ENCODE measurements around the gene LCNL1. TPM values are rescaled to one million over a fixed set of nuclear protein-coding genes. Genes with fewer than 3 reads are reported as not detected.
"Not testable (repeated sequence)": the region's sequence is repeated elsewhere in the genome, so short reads cannot be mapped to it uniquely, and the experiment has no call there.

Gene LCNL1
- polyA plus RNA-seq, 3 donors from 2014 or later, result not detected

DNA sequence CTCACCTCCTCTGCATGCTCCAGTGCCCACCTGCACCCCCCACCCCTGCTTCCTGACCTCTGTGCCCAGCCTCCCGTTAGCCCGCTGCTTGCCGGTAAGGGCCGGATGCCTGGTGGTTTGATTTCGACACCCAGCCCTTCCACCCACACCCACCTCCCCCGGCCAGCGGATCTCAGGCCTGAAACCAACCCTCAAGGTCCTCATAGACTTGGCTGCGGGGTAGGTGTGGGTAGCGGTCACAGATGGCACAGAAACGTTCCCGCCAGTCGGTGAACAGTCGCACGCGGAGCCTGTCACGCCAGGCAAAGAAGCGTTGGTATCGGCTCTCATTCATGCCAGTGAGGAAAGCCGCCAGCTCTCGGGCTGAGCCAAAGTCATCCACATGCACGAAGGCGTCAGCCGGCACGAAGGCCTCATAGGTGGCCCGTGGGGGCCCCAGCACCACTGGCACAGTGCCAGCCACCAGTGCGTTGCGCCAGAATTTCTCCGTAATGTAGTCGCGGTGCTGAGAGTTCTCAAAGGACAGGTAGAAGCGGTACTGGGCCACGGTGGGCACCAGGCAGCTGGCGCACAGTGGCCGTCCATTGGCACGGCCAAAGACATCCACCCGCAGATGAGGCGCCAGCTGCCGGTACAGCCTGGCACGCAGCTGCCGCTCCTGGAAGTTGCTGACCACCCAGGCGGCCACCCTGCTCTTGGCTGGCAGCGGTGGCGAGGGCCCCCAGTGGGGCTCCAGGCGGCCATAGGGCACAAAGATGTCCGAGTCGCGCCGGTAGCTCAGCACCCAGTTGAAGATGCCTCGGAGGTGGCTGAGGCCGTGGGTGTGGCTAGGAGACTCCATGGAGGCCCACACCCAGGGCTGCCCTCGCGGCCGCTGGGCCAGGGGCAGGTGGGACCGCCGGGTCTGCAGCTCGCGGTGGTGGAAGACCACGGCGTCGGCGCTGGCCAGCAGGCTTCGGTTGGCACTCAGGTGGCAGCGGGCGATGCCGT lies 48.0 kb downstream of the LCNL1 start:
- no peaks in the 10 kb centered on the region for H3K9me3 Mint-ChIP-seq
- peak overlapping the region; percentile 88 to 91 (median 88) for H3K4me3 Mint-ChIP-seq
- H3K36me3 Mint-ChIP-seq, result no peaks in the 10 kb centered on the region
- peak overlapping the region; percentile 89 to 98 (median 94) for H3K27ac Mint-ChIP-seq
- peaks cover 8 to 25% (median 16%) of the 10 kb centered on the region in 3 donors for H3K27me3 Mint-ChIP-seq (ENCODE audit: low read depth in 3 of 3)
- peak; percentile 83 to 84 (median 83) for DNase-seq
- H3K4me1 Mint-ChIP-seq, result peaks cover 68% of the 10 kb centered on the region in 2 donors

DNA sequence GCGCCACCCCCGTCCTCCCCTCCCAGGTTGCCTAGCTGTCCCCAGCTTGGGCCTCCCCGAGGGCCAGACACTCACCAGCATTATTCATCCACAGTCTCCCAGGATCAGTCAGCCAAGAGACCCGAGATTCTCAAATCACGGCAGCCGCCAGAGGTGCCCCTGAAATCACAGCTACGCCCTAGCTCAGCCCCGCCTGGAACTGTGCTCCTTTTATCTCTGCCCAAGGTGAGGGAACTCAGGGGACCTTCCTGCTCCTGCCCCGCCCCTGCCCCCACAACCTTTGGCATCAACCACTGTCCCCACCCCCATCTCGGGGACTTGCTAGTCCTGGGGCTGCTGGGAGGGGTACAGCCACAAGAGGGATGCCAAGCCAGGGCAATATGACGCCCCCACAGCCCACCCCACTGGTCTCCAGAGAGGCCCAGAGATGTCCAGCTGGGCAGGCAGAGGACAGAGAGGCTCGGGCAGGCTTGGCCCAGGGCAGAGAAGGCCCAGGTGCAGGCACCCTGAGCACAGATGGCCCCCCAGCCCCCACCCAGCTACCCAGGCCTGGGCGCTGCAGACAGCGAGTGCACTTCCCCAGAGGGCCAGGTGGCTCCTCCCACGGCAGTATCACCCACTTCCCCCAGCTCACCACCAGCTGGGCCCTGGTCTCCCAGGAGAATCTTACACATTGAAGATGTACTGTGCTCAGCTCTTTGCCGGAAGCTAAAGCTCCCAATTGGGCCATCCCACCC lies 49.3 kb downstream of the LCNL1 start, which contains the start of gene FUT7:
Gene FUT7 (minus strand): TSS at position 185 of the 737 bp plus-strand sequence. CDS start 97 bp downstream, at position 88.
- DNase-seq, result peak in 1 of 3 donors; percentile 39

DNA sequence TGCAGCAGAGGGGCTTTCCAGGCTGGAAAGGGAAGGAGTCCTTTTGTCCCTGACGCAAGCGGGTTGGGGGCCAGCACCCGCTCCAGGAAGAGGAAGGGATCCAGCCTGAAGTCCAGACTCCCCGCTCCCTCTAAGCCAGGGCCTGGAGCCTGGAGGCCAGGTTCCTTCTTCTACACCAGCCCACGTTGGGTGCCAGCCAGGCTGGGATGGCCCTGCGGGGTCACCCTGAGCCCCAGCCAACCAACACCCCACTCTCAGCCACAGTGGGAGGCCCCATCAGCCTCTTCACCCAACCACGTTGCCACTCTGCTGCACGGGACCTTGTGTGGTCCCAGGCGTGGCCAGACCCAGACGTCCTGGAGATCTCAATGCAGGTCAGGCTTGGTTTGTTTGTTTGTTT lies 50.1 kb downstream of the LCNL1 start:
- H3K36me3 Mint-ChIP-seq, result no peaks in the 10 kb centered on the region
- no peaks in the 10 kb centered on the region for H3K9me3 Mint-ChIP-seq
- peak overlapping the region; percentile 79 to 91 (median 85) for H3K4me3 Mint-ChIP-seq
- peaks cover 8 to 26% (median 13%) of the 10 kb centered on the region in 3 donors for H3K27me3 Mint-ChIP-seq (ENCODE audit: low read depth in 3 of 3)
- peak; percentile 41 to 59 (median 55) for DNase-seq
- H3K4me1 Mint-ChIP-seq, result peaks cover 54 to 57% of the 10 kb centered on the region in 2 donors
- H3K27ac Mint-ChIP-seq, result peak overlapping the region; percentile 69 to 93 (median 88)

More for the DNA sequence above, 49.3 kb downstream of the LCNL1 start, which contains the start of gene FUT7:
- peaks cover 57 to 61% of the 10 kb centered on the region in 2 donors for H3K4me1 Mint-ChIP-seq
- H3K9me3 Mint-ChIP-seq, result no peaks in the 10 kb centered on the region
- peaks cover 8 to 25% (median 16%) of the 10 kb centered on the region in 3 donors for H3K27me3 Mint-ChIP-seq (ENCODE audit: low read depth in 3 of 3)
- peak within 1 kb of the TSS; percentile 88 to 91 (median 88) for H3K4me3 Mint-ChIP-seq
- no peaks in the 10 kb centered on the region for H3K36me3 Mint-ChIP-seq
- H3K27ac Mint-ChIP-seq, result peak within 1 kb of the TSS; percentile 89 to 98 (median 94)

DNA sequence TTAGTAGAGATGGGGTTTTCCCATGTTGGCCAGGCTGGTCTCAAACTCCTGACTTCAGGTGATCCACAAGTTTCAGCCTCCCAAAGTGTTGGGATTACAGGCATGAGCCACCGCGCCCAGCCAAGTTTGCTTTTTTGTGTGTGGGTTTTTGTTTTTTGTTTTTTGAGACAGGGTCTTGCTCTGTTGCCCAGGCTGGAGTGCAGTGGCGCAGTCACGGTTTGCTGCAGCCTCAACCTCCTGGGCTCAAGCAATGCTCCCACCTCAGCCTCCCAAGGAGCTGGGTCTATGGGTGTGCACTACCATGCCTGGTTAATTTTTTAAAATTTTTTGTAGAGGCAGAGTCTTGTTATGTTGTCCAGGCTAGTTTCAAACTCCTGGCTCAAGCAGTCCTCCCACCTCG lies 50.7 kb downstream of the LCNL1 start:
- Mint-ChIP-seq H3K27me3 (ENCODE audit: low read depth in 3 of 3) (peaks cover 8 to 26% (median 16%) of the 10 kb centered on the region in 3 donors), H3K4me1 (peaks cover 54 to 57% of the 10 kb centered on the region in 2 donors), H3K4me3 (peak overlapping the region; percentile 79 to 91 (median 85)), H3K27ac (peak overlapping the region in 5 of 6 donors; percentile 40 to 93 (median 88))
- not testable (repeated sequence) for H3K9me3 Mint-ChIP-seq, DNase-seq, H3K36me3 Mint-ChIP-seq

DNA sequence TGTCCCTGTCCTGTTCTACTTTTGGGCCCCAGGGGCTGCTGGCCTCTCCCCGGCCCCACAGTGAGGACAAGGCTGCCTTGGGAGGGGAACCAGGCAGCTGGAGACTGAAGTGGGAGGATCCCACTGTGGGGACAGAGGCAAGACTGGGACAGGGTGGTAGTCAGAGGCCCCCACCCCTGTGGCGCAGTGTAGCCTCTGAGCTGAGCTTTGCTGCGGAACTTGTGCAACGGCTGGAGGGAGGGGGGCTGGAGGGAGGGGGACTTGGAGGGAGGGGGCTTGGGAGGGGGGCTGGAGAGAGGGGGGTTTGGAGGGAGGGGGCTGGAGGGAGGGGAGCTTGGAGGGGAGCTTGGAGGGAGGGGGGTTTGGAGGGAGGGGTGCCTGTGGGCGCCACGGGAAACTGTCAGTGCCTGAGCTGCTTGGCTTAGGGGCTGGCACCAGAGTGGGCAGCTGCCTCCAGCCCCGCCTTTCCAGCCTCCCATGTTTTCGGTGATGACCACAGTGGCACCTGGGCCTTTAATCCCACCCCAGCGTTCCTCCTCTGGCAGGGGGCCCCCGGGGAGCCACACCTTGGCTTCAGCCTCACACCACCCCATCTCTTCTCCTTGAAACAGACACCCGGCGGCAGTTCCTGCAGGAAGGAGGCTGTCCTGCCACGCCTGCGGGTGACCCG lies 51.4 kb downstream of the LCNL1 start:
- Mint-ChIP-seq H3K4me1 (peaks cover 50 to 52% of the 10 kb centered on the region in 2 donors), H3K27ac (peak overlapping the region; percentile 68 to 90 (median 86)), H3K27me3 (ENCODE audit: low read depth in 3 of 3) (peaks cover 7 to 25% (median 12%) of the 10 kb centered on the region in 3 donors)

DNA sequence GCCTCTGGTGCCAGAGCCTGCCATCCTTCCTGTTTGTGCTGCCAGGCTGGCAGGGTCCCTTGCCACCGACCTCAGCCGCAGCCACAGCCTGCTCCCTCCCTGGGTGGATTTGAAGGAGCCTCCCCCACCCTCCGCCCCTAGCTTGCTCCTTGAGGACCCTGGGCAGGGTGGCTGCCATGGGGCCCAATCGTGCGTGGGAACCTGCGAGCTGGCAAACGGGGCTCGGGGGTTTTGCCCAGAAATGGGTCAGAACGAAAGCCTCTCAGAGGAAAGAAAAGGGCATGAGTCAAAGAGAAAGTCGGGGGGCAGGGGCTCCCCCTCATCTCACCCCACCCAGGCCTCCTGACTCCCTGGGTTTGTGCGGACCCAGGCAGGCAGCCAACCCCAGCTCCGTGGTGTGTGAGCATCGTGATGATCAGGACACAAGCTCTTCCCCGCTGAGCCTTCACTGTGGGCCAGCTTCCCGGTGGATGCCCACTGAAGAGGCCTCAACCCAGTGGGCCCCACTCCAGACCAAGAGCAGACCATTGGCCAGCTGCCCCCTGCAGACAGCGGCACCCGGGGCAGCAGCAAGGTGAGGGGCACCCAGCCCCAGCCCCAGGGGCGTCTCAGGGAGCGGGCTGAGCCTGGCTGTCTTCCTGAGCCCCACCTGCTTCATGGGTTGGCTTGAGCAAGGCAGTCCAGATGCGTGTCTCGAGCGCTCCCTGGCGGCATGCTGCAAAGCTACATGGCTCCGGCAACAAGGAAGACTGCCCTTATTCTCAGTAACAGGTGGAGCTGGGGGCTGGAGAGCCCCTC lies 52.1 kb downstream of the LCNL1 start:
- peaks cover 7 to 19% (median 12%) of the 10 kb centered on the region in 3 donors for H3K27me3 Mint-ChIP-seq (ENCODE audit: low read depth in 3 of 3)
- peak; percentile 82 to 87 (median 87) for DNase-seq
- peak overlapping the region; percentile 68 to 90 (median 86) for H3K27ac Mint-ChIP-seq

More for the DNA sequence above, 51.4 kb downstream of the LCNL1 start:
- Mint-ChIP-seq H3K4me3 (peak overlapping the region; percentile 79 to 91 (median 85)), H3K36me3 (no peaks in the 10 kb centered on the region), H3K9me3 (no peaks in the 10 kb centered on the region)
- DNase-seq, result no peak

More for the DNA sequence above, 52.1 kb downstream of the LCNL1 start:
- Mint-ChIP-seq H3K4me1 (peaks cover 43 to 44% of the 10 kb centered on the region in 2 donors), H3K36me3 (no peaks in the 10 kb centered on the region), H3K4me3 (peak overlapping the region; percentile 67 to 83 (median 81)), H3K9me3 (no peaks in the 10 kb centered on the region)

Other genes starting within 250 kb of the LCNL1 start
- gene LCN10, start 240.1 kb upstream of the LCNL1 start, polyA plus RNA-seq, result not detected
- gene LCN6, start 234.5 kb upstream of the LCNL1 start, polyA plus RNA-seq, result not detected
- gene LCN8, start 224.8 kb upstream of the LCNL1 start, polyA plus RNA-seq, result under 1 TPM in 1 of 3 donors, not detected in 2; 0.62 TPM
- not detected for gene LCN15, start 218.5 kb upstream of the LCNL1 start, polyA plus RNA-seq
- gene TMEM141, start 191.6 kb upstream of the LCNL1 start, polyA plus RNA-seq, result 10 to 100 TPM; 61.2 to 83.3 (median 62.1) TPM
- under 1 TPM; 0.37 to 0.46 (median 0.40) TPM for gene CCDC183, start 186.7 kb upstream of the LCNL1 start, polyA plus RNA-seq
- gene RABL6, start 175.0 kb upstream of the LCNL1 start, polyA plus RNA-seq, result 10 to 100 TPM in 2 of 3 donors, 1 to 10 TPM in 1; 5.4 to 24.6 (median 11.0) TPM
- under 1 TPM; 0.09 to 1.00 (median 0.82) TPM for gene AJM1, start 140.5 kb upstream of the LCNL1 start, polyA plus RNA-seq
- 100 to 1,000 TPM; 127 to 212 (median 166) TPM for gene PHPT1, start 133.6 kb upstream of the LCNL1 start, polyA plus RNA-seq
- under 1 TPM in 1 of 3 donors, not detected in 2; 0.19 TPM for gene MAMDC4, start 130.6 kb upstream of the LCNL1 start, polyA plus RNA-seq
- gene EDF1, start 116.7 kb upstream of the LCNL1 start, polyA plus RNA-seq, result 100 to 1,000 TPM; 309 to 463 (median 411) TPM
- 10 to 100 TPM in 2 of 3 donors, 1 to 10 TPM in 1; 7.6 to 32.7 (median 11.0) TPM for gene TRAF2, start 96.5 kb upstream of the LCNL1 start, polyA plus RNA-seq
- gene FBXW5, start 38.3 kb upstream of the LCNL1 start, polyA plus RNA-seq, result 100 to 1,000 TPM; 120 to 211 (median 120) TPM
- 1 to 10 TPM; 1.7 to 5.1 (median 2.1) TPM for gene C8G, start 37.8 kb upstream of the LCNL1 start, polyA plus RNA-seq
- gene LCN12, start 30.7 kb upstream of the LCNL1 start, polyA plus RNA-seq, result not detected
- gene PTGDS, start 5.5 kb upstream of the LCNL1 start, polyA plus RNA-seq, result 100 to 1,000 TPM in 2 of 3 donors, 10 to 100 TPM in 1; 93.2 to 201 (median 164) TPM
- 100 to 1,000 TPM; 135 to 207 (median 182) TPM for gene PAXX, start 9.4 kb downstream of the LCNL1 start, polyA plus RNA-seq
- gene CLIC3, start 13.6 kb downstream of the LCNL1 start, polyA plus RNA-seq, result 100 to 1,000 TPM; 673 to 911 (median 762) TPM
- 10 to 100 TPM in 1 of 3 donors, 1 to 10 TPM in 2; 2.2 to 34.5 (median 6.3) TPM for gene ABCA2, start 45.2 kb downstream of the LCNL1 start, polyA plus RNA-seq
- 10 to 100 TPM; 20.6 to 33.0 (median 25.6) TPM for gene FUT7, start 49.1 kb downstream of the LCNL1 start, polyA plus RNA-seq
- gene NPDC1, start 63.2 kb downstream of the LCNL1 start, polyA plus RNA-seq, result 1 to 10 TPM in 2 of 3 donors, under 1 TPM in 1; 0.36 to 1.4 (median 1.1) TPM
- gene ENTPD2, start 71.1 kb downstream of the LCNL1 start, polyA plus RNA-seq, result not detected
- under 1 TPM; 0.06 to 0.95 (median 0.39) TPM for gene SAPCD2, start 87.6 kb downstream of the LCNL1 start, polyA plus RNA-seq
- 1 to 10 TPM; 1.3 to 1.4 (median 1.4) TPM for gene UAP1L1, start 94.5 kb downstream of the LCNL1 start, polyA plus RNA-seq
- gene MAN1B1, start 104.0 kb downstream of the LCNL1 start, polyA plus RNA-seq, result 10 to 100 TPM; 59.7 to 71.8 (median 66.1) TPM
- gene DPP7, start 131.7 kb downstream of the LCNL1 start, polyA plus RNA-seq, result 100 to 1,000 TPM; 136 to 176 (median 168) TPM
- not detected for gene GRIN1, start 156.2 kb downstream of the LCNL1 start, polyA plus RNA-seq
- gene LRRC26, start 187.1 kb downstream of the LCNL1 start, polyA plus RNA-seq, result 1 to 10 TPM in 1 of 3 donors, under 1 TPM in 1, not detected in 1; 0.22 to 2.1 TPM
- gene TMEM210, start 189.1 kb downstream of the LCNL1 start, polyA plus RNA-seq, result not detected
- gene ANAPC2, start 205.6 kb downstream of the LCNL1 start, polyA plus RNA-seq, result 1 to 10 TPM; 4.2 to 7.0 (median 5.3) TPM
- gene SSNA1, start 205.7 kb downstream of the LCNL1 start, polyA plus RNA-seq, result 100 to 1,000 TPM; 164 to 191 (median 181) TPM
- 1 to 10 TPM in 1 of 3 donors, under 1 TPM in 2; 0.11 to 1.1 (median 0.60) TPM for gene TPRN, start 217.7 kb downstream of the LCNL1 start, polyA plus RNA-seq
- gene TMEM203, start 222.7 kb downstream of the LCNL1 start, polyA plus RNA-seq, result 100 to 1,000 TPM; 131 to 169 (median 142) TPM
- gene NDOR1, start 222.7 kb downstream of the LCNL1 start, polyA plus RNA-seq, result 10 to 100 TPM in 1 of 3 donors, 1 to 10 TPM in 2; 1.7 to 10.3 (median 4.2) TPM
- gene RNF208, start 239.2 kb downstream of the LCNL1 start, polyA plus RNA-seq, result not detected
- under 1 TPM in 1 of 3 donors, not detected in 2; 0.19 TPM for gene CYSRT1, start 242.2 kb downstream of the LCNL1 start, polyA plus RNA-seq
- gene RNF224, start 244.5 kb downstream of the LCNL1 start, polyA plus RNA-seq, result not detected
- gene SLC34A3, start 247.9 kb downstream of the LCNL1 start, polyA plus RNA-seq, result not detected